HG03439 (cell line): Measurements from ENCODE around the gene TLE3.
"Not testable (repeated sequence)": the region's sequence is repeated elsewhere in the genome, so short reads cannot be mapped to it uniquely, and the experiment has no call there.

Experiments used
- ATAC-seq: cut with Tn5 transposase; IDR thresholded peaks from one replicate; pipeline ENCODE4 v1.9.1; 2021; ENCODE audit warnings: mild to moderate bottlenecking, moderate library complexity; ENCODE audit not compliant: unreplicated experiment

Gene TLE3

DNA sequence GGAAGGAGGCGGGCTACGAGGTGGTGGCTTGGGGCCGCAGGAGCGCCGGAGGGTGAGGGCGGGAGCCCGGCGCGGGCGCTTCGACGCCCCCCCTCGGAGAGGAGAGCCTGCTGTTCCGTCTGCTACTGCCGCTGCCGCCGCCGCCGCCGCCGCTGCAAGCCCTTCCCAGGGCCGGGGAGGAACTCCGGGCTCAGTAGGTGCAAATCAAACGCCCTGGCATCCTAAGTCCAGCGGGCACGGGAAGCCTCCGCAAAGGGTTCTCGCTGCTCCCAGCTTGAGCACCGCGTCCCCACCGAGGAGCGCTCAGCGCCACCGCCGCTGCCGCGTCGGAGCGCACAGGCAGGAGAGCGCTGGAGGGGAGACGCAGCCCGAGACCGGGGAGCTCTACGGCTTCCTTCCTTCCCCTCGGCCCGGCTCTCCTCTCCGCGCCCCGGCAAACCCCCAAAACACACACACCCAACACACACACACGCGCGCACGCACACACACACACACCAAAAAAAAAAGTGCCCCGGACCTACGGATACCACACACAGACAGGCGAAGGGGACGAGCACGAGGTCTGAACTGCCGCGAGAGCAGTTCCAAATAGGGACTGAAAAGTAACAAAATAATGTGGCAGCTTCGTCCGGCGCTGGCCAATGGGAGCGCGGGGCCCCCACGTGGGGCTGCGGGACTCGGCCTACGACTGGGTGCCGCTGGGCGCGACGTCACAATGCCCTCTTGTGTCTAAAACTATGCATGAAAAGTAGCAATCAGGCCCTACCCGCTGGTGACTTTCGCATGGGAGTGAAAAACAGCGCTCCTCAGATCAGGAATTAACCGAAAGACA is at the start of gene TLE3:
Gene TLE3 (minus strand): TSS at position 597 of the 832 bp plus-strand sequence. CDS start 1,119 bp downstream, outside the sequence.
- peak; percentile 59 for ATAC-seq

DNA sequence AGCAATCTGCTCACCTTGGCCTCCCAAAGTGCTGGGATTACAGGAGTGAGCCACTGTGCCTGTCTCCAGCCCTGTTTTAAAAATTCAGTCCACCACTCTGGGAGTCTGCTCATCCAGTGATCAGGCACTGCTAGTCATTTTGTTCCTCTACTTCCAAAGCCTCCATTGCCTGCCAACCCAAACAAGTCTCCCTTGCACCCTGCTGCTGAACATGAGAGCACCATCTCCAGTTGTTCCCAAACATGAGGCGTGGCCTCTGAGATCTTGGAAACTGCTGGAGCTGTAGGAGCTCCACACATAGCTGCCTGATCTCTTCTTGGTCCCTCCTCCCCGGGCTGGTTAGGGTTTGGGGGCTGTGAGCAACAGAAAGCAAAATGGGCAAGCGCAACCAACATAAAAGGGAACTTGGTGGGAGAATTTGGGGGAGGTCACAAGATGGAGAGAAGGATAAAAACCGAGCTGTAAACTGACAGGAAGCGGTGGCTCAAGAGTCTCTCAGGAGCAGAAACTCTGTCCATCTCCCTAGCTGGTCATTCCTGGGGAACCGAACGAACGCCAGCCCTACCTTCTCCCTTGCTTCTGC is 49.6 kb upstream of the TLE3 start:
- ATAC-seq: no peak

DNA sequence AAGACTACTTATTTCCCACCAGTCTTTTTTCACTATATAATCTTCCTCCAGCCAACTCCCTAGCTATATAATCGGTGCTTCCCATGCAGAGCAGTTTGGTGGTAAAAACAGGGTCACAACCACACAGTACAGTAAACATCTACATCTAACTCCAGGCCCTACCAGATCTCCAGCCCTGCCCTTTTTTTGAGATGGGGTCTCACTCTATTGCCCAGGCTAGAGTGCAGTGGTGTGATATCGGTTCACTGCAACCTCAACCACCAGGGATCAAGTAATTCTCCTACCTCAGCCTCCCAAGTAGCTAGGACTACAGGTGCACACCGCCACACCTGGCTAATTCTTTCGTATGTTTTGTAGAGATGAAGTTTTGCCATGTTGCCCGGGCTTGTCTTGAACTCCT is 49.1 kb upstream of the TLE3 start:
- no peak for ATAC-seq

DNA sequence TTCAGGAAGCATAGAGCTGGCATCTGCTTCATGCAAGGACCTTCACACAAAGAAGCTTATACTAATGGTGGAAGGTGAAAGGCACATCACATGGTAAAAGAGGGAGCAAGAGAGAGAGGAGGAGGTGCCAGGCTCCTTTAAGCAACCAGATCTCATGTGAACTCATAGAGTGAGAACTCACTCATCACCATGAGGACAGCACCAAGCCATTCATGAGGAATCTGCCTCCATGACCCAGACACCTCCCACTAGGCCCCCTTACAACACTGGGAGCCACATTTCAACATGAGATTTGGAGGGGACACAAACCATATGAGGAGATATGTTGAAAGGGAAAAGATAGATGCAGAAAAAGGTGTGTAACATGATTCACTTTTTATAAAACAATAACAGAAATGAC is 48.4 kb upstream of the TLE3 start:
- no peak for ATAC-seq

DNA sequence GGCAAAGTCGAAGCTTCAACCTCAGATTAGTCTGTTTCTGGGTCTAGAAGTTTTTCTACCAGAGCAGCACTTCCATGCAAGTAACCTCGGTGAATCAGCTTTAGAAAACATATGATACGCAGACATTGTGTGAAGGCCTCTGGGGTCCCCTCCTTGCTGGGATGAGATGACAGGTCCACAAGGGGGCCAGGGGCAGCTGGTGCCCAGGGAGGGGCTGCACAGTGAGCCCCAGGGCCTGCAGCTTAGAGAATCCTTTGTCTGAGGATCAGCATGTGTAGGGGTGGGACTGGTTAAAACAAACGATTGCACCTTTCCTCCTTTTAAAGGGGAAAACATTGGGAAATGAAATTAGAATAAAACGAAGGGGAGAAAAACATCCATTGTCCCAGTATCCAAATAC is 47.5 kb upstream of the TLE3 start:
- no peak for ATAC-seq

DNA sequence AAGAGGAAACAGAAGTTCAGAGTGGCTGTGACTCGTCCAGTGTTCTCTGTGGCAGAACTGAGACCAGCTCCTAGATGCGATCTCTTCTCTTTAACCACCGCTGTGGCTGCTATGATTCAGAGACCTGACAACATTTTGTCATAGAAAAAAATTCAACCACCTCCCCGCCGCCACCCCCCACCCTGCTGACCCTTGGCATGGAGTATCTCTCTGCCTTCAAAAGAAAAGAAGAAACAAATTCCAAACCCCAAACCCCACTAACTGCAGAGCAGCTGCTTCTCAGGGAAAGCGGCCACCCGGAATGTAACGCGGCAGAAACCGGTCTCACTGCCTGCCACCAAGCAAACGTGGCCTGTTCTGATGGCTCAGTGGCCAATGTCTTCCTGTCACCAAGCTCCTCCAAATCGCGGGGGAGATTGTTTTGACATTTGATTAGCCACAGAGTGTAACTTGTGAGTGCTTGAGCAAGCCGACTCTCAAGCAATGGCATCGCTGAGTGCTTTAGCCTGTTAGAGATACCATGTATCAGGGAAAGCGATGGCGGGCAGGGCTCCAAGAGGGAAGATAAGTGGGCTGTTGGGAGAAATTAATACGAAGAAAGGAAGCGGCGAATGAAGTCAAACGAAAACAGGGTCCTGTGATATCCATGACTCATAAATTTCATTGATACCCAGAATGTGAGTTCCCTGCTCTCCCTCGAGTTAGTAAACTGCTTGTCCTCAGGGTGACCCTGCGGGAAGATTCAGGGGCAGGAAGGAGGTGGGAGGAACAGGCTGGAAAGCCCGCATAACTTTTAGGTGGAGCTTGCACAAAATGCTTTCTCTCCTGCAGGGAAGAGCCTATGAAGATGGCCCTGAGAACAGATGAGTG is 44.8 kb upstream of the TLE3 start:
- ATAC-seq: no peak

DNA sequence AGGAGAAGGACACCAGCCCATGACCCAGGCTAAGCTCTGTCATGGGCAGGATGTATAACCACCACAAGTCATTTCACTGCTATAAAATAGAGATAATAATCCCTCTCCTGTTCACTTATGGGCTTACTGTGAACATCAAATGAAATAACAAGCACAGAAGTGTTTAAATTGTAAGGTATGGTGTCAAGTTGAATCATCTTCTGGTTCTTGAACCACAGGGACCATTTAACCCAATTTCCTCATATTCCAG is 44.3 kb upstream of the TLE3 start:
- ATAC-seq: no peak

DNA sequence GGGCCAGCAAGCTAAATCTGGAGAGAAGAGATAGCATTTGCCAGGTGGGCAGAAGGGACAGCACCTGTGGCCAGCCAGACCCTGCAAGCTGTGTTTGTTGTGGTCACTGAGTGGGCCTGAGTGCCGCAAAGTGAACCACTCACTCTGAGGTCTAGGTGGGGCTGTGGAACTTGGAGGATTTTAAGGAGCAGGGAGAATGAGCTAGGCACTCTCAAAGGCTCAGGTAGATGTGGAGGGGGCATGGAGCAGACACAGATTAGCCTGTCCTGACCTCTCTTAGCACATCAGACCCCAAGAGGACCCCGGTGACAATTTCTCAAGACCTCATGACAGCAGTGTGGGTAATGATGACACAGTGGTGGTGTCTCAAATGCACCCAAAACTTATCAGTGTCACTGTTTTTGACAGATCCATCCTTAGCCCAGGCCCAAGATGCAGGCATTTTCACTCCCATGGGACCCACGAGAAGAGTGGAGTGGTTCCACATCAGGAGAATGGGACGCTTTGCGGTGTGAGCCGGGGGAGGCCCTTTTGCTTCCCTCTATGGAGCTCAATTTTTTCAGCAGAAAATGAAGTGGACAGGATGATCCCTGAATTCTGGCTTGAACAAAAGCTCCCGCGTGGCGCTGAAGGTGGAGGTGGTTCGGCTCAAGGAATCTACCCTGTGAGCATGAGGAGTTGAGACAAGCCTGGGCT is 43.8 kb upstream of the TLE3 start:
- no peak for ATAC-seq

DNA sequence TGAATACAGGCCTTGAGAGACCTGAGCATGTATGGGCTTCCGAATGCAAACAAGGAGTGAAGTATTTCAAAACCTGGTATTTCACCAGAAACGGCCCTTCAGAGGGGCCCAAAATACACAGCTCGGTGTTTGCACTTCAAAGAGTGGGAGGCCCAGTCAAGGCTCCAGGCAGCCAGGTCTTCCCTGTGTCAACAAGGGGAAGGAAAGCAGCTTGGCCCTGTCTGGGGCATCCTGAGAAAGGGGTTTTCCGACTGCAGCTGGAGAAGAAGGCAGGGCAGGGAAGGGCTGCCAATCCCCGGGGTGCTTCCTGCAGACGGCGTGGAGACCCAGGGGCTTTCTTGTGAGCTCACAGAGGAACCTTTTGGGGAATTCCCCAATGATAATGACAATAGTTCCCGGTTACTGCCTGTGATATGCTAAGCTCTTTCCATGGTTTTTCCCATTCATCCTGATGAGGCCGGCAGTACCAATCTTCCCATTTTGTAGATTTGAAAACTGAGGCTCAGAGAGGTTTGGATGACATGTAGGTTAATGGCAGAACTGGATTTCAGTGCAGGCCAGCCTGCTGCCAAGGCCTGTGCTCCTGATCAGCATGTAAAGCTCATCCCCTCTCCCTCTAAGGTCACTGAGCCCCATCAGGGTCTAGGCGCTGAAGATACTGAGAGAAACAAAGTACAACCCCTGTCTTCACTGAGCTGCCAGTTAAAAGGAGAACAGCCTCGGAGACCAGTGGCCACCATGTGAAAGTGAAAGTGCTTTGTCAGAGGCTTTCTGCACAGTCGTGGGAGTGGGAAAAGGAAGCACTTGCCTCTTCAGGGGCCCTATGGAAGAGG is 43.0 kb upstream of the TLE3 start:
- no peak for ATAC-seq

DNA sequence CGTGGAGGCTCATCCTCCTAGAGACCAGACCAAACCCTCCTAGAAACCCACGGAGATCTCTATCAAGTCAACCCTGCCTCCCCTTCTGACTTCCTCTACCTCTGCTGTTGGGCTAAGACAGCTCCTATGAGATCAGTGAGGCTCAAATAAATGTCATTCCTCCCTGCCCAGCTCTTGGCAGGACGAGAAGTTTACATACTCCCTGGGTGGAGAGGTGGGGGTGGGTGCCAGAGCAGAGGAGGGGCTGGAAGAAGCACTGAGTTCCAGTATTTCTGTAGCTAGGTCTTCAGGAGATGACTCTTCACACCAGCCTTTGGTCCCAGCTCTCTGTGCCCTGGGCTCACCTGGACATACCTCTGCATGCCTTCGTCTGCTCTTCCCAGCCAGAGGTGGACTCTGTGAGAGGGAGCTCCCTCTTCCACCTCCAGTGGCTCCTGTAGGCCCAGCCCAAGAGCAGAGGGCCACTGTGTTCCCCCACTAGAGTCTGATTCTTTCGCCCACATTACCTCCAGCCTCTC is 42.4 kb upstream of the TLE3 start:
- ATAC-seq: no peak

DNA sequence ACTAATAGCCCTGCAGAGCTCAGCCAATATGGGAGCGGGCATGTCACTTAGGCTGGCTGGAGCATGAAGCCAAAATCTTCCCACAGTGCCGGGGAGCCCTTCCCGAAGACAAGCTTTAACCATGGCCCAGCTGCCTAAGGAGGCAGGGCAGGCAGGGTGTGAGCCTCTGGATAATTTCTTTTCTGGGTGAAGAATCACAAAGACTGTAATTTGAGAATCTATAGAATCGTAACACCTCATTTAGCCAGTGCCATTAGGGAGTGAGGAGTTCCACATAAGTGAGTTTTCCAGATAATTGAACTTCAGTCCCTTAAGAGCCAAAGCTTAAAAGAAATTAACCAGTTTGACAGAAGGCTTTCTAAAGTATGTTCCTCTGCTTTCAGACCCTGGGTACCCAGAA is 40.2 kb upstream of the TLE3 start:
- ATAC-seq: no peak

DNA sequence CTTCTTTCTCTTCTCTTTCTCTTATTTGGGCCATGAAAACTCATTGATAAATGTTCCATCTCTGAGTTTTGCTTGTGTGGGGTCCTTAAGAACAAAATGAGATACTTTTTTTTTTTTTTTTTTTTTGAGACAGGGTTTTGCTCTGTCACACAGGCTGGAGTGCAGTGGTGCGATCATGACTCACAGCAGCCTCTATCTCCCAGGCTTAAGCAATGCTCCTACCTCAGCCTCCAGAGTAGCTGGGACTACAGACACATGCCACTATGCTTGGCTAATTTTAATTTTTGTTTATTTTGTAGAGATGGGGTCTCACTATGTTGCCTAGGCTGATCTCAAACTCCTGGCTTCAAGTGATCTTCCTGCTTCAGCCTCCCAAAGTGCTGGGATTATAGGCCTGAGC is 39.3 kb upstream of the TLE3 start:
- not testable (repeated sequence) for ATAC-seq

DNA sequence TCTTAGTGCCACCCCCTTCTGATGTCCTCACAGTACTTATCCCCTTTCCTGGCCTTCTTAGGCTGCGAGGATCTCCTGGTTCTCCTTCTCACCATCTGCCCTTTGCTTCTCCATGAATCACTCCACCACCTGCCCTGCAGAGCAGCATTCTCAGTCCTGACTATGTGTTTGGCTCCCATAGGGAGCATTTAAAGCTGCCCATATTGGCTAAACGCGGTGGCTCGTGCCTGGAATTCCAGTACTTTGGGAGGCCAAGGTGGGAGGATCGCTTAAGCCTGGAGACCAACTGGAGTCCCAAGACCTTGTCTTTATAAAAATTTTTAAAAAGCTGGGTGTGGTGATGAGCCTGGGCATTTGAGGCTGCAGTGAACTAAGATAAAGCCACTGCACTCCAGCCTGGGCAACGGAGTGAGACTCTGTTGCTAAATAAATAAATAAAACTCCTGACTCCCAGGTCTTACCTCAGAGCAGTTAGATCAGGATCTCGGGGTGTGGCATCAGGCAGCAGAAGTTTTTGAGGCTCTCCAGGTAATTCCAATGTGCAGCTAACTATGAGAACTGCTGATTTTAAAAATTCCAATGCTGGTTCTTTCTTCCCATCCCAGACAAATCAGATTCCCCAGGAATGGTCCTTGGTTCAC is 36.2 kb upstream of the TLE3 start:
- ATAC-seq: no peak

DNA sequence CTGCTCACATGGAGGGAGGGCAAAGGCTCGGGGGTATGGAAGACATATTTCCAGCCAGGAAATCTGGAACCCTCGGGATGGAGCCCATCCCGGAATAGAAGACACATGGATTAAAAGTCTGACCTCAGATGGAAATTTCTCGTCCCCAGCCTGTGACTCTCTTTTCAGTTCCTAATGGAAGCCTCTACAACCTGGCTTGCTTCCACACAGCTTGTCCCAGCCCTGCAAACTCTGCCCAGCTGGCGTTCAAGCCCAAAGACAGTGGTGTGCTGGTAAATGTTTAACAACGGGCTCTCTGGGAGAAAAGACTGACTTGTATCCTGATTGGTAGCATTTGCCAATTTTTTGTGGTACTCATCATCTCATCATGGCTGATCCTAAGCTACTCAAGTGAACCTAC is 35.6 kb upstream of the TLE3 start:
- ATAC-seq: no peak

DNA sequence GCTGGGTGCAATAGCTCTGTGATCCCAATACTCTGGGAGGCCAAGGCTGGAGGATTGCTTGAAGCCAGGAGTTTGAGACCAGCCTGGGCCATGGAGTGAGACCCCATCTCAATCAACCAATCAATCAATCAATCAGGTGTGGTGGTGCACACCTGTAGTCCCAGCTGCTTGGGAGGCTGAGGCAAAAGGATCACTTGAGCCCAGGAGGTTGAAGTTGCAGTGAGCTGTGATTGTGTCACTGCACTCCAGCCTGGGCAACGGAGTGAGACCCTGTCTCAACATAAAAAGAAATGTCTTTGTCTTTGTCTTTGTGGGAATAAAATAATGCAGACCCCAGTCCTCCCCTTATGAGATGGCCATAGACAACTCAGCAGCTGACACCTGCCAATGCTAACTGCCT is 34.9 kb upstream of the TLE3 start:
- ATAC-seq: no peak

DNA sequence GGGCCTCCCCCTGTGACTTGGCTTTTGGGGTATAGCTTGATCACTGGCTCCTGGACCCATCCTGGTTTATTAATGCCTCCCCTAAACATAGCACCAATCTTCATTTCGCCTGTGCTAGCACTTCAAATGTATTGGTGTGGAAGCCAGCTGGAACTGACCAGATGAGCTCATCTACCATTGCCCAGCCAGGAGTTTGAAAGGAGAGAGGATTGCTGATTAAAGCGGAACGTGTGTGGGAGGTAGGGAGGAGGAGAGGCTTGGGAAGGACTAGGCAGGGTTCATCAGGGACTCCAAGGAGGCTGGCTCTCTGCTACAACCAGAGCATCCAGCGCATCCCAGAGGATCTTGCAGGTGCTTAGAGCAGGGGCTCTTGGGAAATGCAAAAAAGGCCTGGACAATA is 34.4 kb upstream of the TLE3 start:
- ATAC-seq: no peak

DNA sequence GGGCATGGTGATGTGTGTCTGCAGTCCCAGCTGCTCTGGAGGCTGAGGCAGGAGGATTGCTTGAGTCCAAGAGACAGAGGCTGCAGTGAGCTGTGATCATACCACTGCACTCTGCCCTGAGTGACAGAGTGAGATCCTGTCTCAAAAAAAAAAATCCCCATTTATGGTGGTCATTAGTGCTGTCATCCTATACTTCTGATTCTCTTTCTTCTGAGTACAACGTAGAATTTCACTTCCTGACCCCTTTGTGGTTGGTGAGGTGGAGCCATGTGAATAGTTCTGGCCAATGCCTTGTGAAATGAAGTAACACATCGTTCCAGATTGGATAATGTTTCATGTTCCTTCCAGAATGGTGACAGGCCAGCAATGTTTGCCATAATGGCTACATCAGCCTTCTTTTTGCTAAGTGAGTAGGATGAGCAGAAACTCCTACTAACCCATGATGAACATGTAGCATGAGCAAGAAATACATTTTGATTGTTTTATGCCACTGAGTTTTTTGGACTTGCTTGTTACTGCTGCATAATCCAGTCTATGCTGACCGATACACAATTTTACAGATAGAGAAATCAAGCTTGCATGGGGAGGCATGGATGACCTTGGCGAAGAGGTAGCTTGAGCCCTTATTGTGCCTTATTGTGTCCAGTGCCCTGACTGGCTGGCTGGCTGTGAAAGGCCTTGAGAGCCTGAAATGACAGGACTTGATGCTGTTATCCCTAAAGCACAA is 30.9 kb upstream of the TLE3 start:
- ATAC-seq: no peak

DNA sequence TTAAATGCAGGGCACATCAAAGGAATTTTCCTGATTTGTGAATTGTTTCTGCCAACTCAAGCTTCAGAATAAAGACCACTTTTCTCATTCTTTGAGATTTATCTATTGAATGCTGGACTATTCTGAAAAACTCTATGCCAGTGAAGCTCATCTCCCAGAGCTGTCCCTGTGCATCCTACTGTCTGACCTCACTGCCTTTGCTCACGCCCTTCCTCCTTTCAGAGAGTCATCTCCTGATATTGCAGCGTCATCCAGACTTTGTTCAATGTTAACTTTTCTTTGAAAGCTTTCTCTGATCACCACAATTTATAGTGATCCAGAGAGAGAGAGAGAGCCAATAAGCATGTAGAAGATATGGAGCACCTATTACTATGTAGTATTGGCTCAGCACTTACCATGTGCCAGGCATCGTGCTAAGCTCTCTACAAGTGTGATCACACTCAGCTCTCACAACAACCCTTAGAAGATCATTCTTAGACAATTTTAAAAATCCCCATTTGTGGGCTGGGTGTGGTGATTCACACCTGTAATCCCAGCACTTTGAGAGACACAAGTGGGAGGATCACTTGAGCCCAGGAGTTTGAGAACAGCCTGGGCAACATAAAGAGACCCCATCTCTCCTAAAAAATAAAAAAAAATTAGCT is 30.2 kb upstream of the TLE3 start:
- no peak for ATAC-seq

DNA sequence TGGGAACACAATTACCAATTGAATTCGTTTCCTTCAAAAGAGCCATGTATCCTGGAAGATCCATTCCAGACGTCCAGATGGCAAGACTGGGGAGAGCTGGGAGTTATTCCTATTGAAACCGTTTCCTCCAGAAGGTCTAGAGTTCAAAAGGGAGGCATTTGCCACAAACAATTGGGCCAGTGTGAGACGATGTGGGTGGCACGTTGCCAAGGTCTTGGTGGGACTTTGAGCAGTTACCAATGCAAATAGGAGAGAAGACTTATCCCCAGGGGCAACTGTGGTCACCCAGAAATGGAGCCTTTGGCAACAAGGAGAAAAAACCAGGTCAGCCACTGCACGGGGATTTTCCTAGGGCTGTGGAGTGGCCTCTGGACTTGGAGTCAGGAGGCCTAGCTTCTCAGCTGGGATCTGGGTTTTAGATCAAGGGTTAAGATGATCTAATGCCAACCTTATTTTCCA is 29.6 kb upstream of the TLE3 start:
- ATAC-seq: no peak
